ENCODE results near the gene SIPA1L3.

The SIPA1L3 gene

GRCh38 chr19:38059897-38060296 lies 152.9 kb downstream of the SIPA1L3 start:
- Histone ChIP-seq H4K5ac (ENCODE audit: low read length) (no peak overlapping the region), H2BK5ac (ENCODE audit: low read length) (no peak overlapping the region), H2AK5ac (ENCODE audit: low read length) (no peak overlapping the region), H3K9ac (ENCODE audit: low read length) (no peak overlapping the region), H2BK15ac (replicated peaks; ENCODE audit: low read depth) (no peak overlapping the region), H3K27me3 (ENCODE audit: insufficient read depth, low read length, poor library complexity) (no peaks in the 10 kb centered on the region), H3K56ac (ENCODE audit: low read length) (no peak overlapping the region), H3K23ac (ENCODE audit: low read length) (no peak overlapping the region), H3K79me1 (ENCODE audit: low read length) (peaks cover 3% of the 10 kb centered on the region), H3K4me1 (ENCODE audit: control insufficient read depth, low read depth, low read length) (peaks cover 7% of the 10 kb centered on the region), H3K4ac (ENCODE audit: low read depth, low read length) (no peak overlapping the region), H4K8ac (ENCODE audit: low read depth, low read length) (no peak overlapping the region), H3K27ac (ENCODE audit: low read depth, low read length) (no peak overlapping the region), H3K79me2 (ENCODE audit: control insufficient read depth, insufficient read depth, low read length) (no peaks in the 10 kb centered on the region), H3K36me3 (ENCODE audit: control insufficient read depth, insufficient read depth, low read length) (no peaks in the 10 kb centered on the region), H2BK120ac (ENCODE audit: low read depth, low read length) (no peak overlapping the region), H3K18ac (ENCODE audit: low read length) (no peak overlapping the region), H3K4me2 (ENCODE audit: low read length) (no peak overlapping the region), H3K4me3 (ENCODE audit: low read length) (no peak overlapping the region)
- WGBS (ENCODE audit: extremely low coverage, insufficient coverage, low lambda C conversion rate) = no CpG with 5 or more reads among the region's 7 CpGs
- DNase-seq = no peak

GRCh38 chr19:38060331-38060730 lies 153.3 kb downstream of the SIPA1L3 start:
- 100% methylated on average over 2 of the region's 7 CpGs for WGBS (ENCODE audit: extremely low coverage, insufficient coverage, low lambda C conversion rate)
- peaks cover 5% of the 10 kb centered on the region for H3K4me1 ChIP-seq (ENCODE audit: control insufficient read depth, low read depth, low read length)

GRCh38 chr19:38061294-38061693 lies 154.3 kb downstream of the SIPA1L3 start:
- no peak overlapping the region for H2BK5ac ChIP-seq (ENCODE audit: low read length)
- H2AK5ac ChIP-seq (ENCODE audit: low read length) = no peak overlapping the region
- no peak overlapping the region for H4K5ac ChIP-seq (ENCODE audit: low read length)
- no peak overlapping the region for H3K27ac ChIP-seq (ENCODE audit: low read depth, low read length)
- H3K9ac ChIP-seq (ENCODE audit: low read length) = no peak overlapping the region
- H3K23ac ChIP-seq (ENCODE audit: low read length) = no peak overlapping the region
- WGBS (ENCODE audit: extremely low coverage, insufficient coverage, low lambda C conversion rate) = no CpG with 5 or more reads among the region's 7 CpGs
- H3K18ac ChIP-seq (ENCODE audit: low read length) = no peak overlapping the region
- no peak overlapping the region for H2BK15ac ChIP-seq (replicated peaks; ENCODE audit: low read depth)
- no peak overlapping the region for H3K4me2 ChIP-seq (ENCODE audit: low read length)
- no peak overlapping the region for H3K4me3 ChIP-seq (ENCODE audit: low read length)
- no peak overlapping the region for H4K8ac ChIP-seq (ENCODE audit: low read depth, low read length)
- H3K4ac ChIP-seq (ENCODE audit: low read depth, low read length) = no peak overlapping the region
- DNase-seq = no peak
- H2BK120ac ChIP-seq (ENCODE audit: low read depth, low read length) = no peak overlapping the region
- H3K36me3 ChIP-seq (ENCODE audit: control insufficient read depth, insufficient read depth, low read length) = no peaks in the 10 kb centered on the region
- no peaks in the 10 kb centered on the region for H3K4me1 ChIP-seq (ENCODE audit: control insufficient read depth, low read depth, low read length)
- no peaks in the 10 kb centered on the region for H3K79me2 ChIP-seq (ENCODE audit: control insufficient read depth, insufficient read depth, low read length)
- no peaks in the 10 kb centered on the region for H3K27me3 ChIP-seq (ENCODE audit: insufficient read depth, low read length, poor library complexity)
- peaks cover 3% of the 10 kb centered on the region for H3K79me1 ChIP-seq (ENCODE audit: low read length)
- H3K56ac ChIP-seq (ENCODE audit: low read length) = no peak overlapping the region

More at GRCh38 chr19:38060331-38060730, 153.3 kb downstream of the SIPA1L3 start:
- Histone ChIP-seq H3K56ac (ENCODE audit: low read length) (no peak overlapping the region), H4K8ac (ENCODE audit: low read depth, low read length) (no peak overlapping the region), H4K5ac (ENCODE audit: low read length) (no peak overlapping the region), H3K79me2 (ENCODE audit: control insufficient read depth, insufficient read depth, low read length) (no peaks in the 10 kb centered on the region), H3K9ac (ENCODE audit: low read length) (no peak overlapping the region), H3K79me1 (ENCODE audit: low read length) (peaks cover 3% of the 10 kb centered on the region), H3K18ac (ENCODE audit: low read length) (no peak overlapping the region), H2BK120ac (ENCODE audit: low read depth, low read length) (no peak overlapping the region), H3K27me3 (ENCODE audit: insufficient read depth, low read length, poor library complexity) (no peaks in the 10 kb centered on the region), H2BK5ac (ENCODE audit: low read length) (no peak overlapping the region), H2AK5ac (ENCODE audit: low read length) (no peak overlapping the region), H3K4ac (ENCODE audit: low read depth, low read length) (no peak overlapping the region), H3K4me3 (ENCODE audit: low read length) (no peak overlapping the region), H3K27ac (ENCODE audit: low read depth, low read length) (no peak overlapping the region), H3K4me2 (ENCODE audit: low read length) (no peak overlapping the region), H3K23ac (ENCODE audit: low read length) (no peak overlapping the region), H3K36me3 (ENCODE audit: control insufficient read depth, insufficient read depth, low read length) (no peaks in the 10 kb centered on the region), H2BK15ac (replicated peaks; ENCODE audit: low read depth) (no peak overlapping the region)
- no peak for DNase-seq

GRCh38 chr19:38062959-38063761 lies 156.2 kb downstream of the SIPA1L3 start:
- no peak overlapping the region for H3K27ac ChIP-seq (ENCODE audit: low read depth, low read length)
- no peak overlapping the region for H4K8ac ChIP-seq (ENCODE audit: low read depth, low read length)
- no peak for DNase-seq
- no peaks in the 10 kb centered on the region for H3K36me3 ChIP-seq (ENCODE audit: control insufficient read depth, insufficient read depth, low read length)
- H3K4me3 ChIP-seq (ENCODE audit: low read length) = no peak overlapping the region
- H3K4ac ChIP-seq (ENCODE audit: low read depth, low read length) = no peak overlapping the region
- H2BK120ac ChIP-seq (ENCODE audit: low read depth, low read length) = no peak overlapping the region
- H2BK5ac ChIP-seq (ENCODE audit: low read length) = no peak overlapping the region
- no CpG with 5 or more reads among the region's 21 CpGs for WGBS (ENCODE audit: extremely low coverage, insufficient coverage, low lambda C conversion rate)
- H3K56ac ChIP-seq (ENCODE audit: low read length) = no peak overlapping the region
- H3K4me2 ChIP-seq (ENCODE audit: low read length) = no peak overlapping the region
- H2AK5ac ChIP-seq (ENCODE audit: low read length) = no peak overlapping the region
- H3K23ac ChIP-seq (ENCODE audit: low read length) = no peak overlapping the region
- no peaks in the 10 kb centered on the region for H3K79me2 ChIP-seq (ENCODE audit: control insufficient read depth, insufficient read depth, low read length)
- no peak overlapping the region for H3K9ac ChIP-seq (ENCODE audit: low read length)
- H3K79me1 ChIP-seq (ENCODE audit: low read length) = peaks cover 3% of the 10 kb centered on the region
- H4K5ac ChIP-seq (ENCODE audit: low read length) = no peak overlapping the region
- H3K4me1 ChIP-seq (ENCODE audit: control insufficient read depth, low read depth, low read length) = no peaks in the 10 kb centered on the region
- no peak overlapping the region for H3K18ac ChIP-seq (ENCODE audit: low read length)
- H2BK15ac ChIP-seq (replicated peaks; ENCODE audit: low read depth) = no peak overlapping the region
- no peaks in the 10 kb centered on the region for H3K27me3 ChIP-seq (ENCODE audit: insufficient read depth, low read length, poor library complexity)

GRCh38 chr19:38063928-38064327 lies 156.9 kb downstream of the SIPA1L3 start:
- no peak overlapping the region for H4K5ac ChIP-seq (ENCODE audit: low read length)
- H2BK15ac ChIP-seq (replicated peaks; ENCODE audit: low read depth) = no peak overlapping the region
- H2BK5ac ChIP-seq (ENCODE audit: low read length) = no peak overlapping the region
- H3K4me2 ChIP-seq (ENCODE audit: low read length) = no peak overlapping the region
- H3K79me2 ChIP-seq (ENCODE audit: control insufficient read depth, insufficient read depth, low read length) = no peaks in the 10 kb centered on the region
- H3K36me3 ChIP-seq (ENCODE audit: control insufficient read depth, insufficient read depth, low read length) = no peaks in the 10 kb centered on the region
- H3K18ac ChIP-seq (ENCODE audit: low read length) = no peak overlapping the region
- H3K4ac ChIP-seq (ENCODE audit: low read depth, low read length) = no peak overlapping the region
- H3K4me3 ChIP-seq (ENCODE audit: low read length) = no peak overlapping the region
- H3K79me1 ChIP-seq (ENCODE audit: low read length) = peaks cover 3% of the 10 kb centered on the region
- no CpG with 5 or more reads among the region's 6 CpGs for WGBS (ENCODE audit: extremely low coverage, insufficient coverage, low lambda C conversion rate)
- H2BK120ac ChIP-seq (ENCODE audit: low read depth, low read length) = no peak overlapping the region
- no peak overlapping the region for H3K9ac ChIP-seq (ENCODE audit: low read length)
- DNase-seq = no peak
- H4K8ac ChIP-seq (ENCODE audit: low read depth, low read length) = no peak overlapping the region
- no peak overlapping the region for H3K23ac ChIP-seq (ENCODE audit: low read length)
- no peak overlapping the region for H3K56ac ChIP-seq (ENCODE audit: low read length)
- no peak overlapping the region for H2AK5ac ChIP-seq (ENCODE audit: low read length)
- H3K27ac ChIP-seq (ENCODE audit: low read depth, low read length) = no peak overlapping the region
- H3K4me1 ChIP-seq (ENCODE audit: control insufficient read depth, low read depth, low read length) = no peaks in the 10 kb centered on the region
- H3K27me3 ChIP-seq (ENCODE audit: insufficient read depth, low read length, poor library complexity) = no peaks in the 10 kb centered on the region

All from mesendoderm (in vitro differentiated cells).